T-helper 1 cell (primary cell): ENCODE measurements around the gene GPC4.
"Not testable (repeated sequence)": the region's sequence is repeated elsewhere in the genome, so short reads cannot be mapped to it uniquely, and the experiment has no call there.

Source experiments
- DNase-seq, 5 donors: peaks; one replicate each; pipeline ENCODE4 v3.0.0-alpha.2; 2012 to 2020

GPC4 gene

DNA sequence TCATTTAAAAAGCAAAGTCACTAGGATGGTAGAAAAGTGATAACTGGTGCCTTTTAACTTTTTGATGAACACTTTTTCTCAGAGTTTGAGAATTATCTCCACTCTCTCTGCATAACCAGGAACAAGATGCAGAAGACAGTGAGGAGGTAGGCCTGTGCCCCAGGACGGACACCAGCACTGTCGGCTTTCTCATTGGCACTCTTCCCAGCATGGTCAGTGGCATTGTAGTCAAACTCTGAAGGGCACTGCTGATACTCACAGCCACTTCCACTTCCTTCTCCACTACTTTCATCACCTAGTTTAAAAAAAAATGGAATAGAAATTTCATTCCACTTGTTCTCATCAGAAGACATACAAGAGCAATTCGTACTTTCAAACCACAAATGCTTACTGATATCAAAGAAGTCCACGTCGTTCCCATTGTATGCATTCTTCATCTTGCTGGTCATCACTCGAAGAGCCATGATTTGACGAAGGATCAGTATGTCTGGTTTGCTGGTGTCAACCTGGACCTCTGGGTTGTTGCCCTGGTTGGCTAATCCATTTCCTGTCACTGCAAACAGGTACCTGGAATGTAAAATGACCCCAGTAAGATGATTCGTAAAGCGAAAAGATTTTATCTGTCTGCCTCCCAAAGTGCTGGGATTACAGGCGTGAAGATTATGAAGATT lies 112.4 kb downstream of the GPC4 start:
- DNase-seq, result no peak

DNA sequence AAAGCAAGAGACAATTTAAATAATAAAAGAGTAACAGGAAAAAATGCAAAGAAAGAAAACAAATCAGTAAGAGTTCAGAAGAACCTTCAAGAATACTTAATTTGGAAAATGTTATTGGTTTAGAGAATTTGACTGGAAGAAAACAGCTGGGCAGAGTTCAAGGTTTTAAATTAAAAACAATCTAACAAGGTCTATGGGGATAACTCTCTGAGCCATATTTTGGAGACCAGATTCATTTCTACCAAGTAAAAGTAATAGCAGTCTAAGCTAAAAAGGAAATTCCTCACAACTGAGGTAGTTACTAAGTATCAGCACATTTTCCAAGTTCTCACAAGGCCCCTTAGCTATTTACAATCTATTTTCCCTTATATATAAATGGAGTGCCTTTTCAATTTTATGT lies 114.7 kb downstream of the GPC4 start:
- DNase-seq, result no peak

DNA sequence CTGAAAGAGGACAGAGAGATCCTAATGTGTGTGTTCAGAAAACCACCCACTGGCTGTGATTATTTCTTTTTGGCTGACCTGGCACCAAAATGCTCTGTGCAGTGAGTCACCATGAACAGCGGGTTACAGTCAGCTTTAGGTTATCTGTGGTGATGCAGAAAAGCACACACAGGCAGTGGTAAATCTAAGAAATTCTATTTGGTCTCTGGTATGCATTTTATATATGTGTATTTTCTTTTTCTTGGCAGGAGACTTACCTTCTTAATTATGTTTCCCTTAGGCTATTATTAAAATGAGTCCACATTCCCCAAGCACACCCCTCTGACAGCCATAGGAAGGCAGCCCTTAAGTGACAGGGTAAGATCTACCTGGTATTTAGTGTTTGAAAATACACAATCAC lies 118.0 kb downstream of the GPC4 start:
- no peak for DNase-seq

DNA sequence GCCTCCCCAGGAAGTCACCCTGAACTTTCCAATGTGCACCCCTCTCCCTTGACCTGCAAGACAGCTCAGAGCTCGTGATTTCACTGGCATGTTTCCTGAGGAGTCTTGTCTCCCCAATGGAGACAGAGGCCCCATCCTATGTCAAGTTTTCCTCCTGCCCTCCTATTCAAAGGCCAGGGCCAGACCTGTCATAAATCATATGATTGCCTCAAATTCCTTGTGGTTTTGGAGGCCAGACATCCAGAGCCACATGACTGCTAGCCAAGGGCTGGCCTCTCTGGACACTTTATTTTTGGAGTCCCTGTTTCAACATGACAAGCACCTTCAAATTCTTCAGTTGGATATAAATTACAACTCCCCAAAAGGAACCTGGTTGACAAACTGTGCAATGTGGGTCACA lies 121.2 kb downstream of the GPC4 start:
- no peak for DNase-seq

DNA sequence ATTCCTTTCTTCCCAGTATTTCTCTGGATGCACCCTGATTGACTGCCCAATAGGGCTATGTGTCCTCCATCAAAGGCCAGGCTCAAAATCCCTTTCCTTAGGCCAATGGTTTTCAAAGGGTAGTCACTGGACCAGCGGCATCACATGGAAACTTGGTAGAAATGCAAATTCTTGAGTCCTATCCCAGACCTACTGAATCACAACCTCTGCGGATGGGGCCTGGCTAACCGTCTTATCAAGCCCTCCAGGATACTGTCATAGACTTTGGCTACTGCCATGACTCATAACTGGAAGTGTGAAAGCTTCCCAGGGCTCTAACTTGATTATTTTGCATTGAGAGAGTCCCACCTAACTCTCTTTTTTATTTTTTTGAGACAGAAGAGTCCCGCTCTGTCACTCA lies 125.2 kb downstream of the GPC4 start:
- no peak for DNase-seq

DNA sequence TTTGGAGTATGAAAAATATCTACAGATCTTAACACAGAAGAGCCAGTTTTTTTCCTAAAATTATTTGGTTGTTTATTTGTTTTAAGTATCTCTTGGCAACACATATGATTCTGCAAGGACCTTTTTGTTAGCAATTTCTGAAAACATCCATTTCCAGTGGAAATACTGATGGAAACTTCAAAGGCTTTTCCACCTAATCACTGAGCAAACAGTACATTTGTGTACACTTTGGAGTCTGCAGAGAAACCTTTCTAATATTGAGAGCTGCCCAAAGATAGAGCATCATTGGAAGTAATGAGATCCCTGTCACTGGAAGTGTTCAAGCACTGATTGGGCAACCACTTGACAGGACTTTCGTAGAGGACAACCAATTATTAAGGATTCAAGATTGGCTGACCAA lies 127.4 kb downstream of the GPC4 start:
- DNase-seq, result no peak

DNA sequence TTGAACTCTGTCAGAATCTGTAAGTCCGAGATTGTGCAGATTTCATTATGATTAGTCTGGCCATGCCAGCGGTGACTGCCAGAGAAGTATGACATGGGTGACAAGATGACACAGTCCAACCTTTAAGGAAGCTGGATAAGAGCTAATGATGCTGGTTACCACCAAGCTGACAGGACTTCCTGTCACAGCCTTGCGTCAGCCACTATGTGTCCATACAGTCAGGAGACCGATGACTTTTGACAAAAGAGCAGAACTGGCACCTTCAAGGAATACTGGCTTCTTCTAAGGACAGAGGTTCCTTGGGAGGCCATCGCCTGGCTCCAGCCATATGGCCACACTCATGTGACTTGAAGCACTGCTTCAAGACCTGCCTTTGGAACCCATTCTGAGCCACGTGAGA lies 129.9 kb downstream of the GPC4 start:
- DNase-seq, result no peak

DNA sequence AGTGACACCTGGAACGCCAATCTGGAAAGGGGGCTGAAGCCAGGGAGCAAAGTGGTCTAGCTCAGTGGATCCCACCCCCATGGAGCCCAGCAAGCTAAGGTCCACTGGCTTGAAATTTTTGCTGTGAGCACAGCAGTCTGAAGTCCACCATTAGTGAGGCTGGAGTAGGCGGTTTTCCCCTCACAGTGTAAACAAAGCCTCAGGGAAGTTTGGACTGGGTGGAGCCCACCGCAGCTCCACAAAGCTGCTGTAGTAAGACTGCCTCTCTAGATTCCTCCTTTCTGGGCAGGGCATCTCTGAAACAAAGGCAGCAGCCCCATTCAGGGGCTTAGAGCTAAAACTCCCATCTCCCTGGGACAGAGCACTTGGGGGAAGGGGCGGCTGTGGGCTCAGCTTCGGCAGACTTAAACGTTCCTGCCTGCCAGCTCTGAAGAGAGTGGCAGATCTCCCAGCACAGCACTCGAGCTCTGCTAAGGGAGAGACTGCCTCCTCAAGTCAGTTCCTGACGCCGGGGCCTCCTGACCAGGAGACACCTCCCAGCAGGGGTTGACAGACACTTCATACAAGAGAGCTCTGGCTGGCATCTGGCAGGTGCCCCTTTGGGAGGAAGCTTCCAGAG lies 136.1 kb downstream of the GPC4 start:
- not testable (repeated sequence) for DNase-seq

DNA sequence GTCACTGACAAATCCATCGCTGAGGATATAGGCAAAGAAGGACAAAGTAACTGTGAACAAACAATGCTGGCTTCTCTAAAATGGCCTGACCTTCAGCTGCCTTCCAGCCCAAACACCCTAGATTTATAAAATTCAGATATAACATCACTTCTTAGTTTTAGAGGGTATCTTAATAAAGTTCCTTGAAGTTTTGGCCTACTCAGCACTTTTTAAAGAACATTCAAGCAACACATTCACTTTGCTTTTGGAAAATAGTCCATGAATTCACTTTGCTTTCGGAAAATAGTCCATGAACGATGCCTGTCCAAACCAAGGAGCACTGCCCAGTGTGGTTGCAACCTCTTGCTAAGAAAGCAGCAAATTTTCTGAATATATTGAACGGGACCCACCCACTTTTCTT lies 142.1 kb downstream of the GPC4 start:
- no peak for DNase-seq

DNA sequence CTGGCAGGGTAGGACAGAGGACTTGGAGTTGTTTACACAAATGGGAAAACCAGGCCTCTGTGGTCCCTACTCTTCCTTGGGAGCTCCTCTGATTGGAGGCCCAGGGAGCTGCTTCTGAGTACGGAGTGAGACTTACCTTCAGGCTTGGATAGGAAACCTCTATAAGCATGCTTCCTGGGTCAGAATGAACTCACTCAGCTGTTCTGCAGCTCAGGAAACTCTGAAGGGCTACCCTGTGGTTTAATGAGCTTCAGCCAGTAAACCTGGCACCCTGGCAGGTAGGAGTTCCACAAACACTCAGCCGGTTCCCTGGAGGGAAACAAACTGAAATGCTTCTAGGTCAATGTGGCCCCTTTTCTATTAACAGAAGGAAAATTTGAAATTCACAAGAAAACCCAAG lies 146.1 kb downstream of the GPC4 start:
- no peak for DNase-seq

DNA sequence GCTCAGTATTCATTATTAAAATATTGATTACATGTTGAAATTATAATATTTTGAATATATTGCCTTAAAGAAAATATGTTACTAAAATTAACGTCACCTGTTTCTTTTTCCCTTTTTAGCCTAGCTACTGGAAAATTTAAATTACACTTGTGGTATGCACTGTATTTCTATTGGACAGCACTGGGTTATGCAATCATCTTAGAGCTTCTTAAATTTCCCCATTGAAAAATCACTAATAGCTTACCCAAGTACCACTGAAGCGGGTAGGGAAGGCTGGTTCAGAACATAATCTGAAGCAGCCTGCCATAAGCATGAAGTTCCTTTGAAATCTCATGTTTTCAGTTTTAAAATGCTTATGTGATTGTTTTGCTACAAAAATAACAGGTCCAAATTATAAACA lies 147.7 kb downstream of the GPC4 start:
- no peak for DNase-seq

DNA sequence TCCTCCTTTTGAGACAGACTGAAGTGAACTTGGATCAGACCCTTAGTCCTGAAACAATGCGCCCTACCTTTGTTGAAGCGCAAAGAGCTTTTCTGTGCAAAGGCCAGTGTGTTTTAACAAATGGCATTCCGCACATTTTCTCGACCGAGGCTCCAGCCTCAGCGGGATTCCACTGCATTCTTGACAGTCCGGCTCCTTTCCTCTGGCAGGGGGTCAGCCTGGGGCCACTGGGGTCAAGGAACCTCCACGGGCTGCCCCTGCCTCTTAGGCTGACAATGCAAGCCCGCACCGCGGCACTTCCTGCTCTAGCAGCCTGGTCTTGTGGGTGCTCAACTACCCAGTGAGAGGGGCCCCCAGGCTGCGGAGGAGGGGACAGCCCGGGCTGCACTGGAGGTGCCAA lies 150.0 kb downstream of the GPC4 start:
- DNase-seq, result no peak

DNA sequence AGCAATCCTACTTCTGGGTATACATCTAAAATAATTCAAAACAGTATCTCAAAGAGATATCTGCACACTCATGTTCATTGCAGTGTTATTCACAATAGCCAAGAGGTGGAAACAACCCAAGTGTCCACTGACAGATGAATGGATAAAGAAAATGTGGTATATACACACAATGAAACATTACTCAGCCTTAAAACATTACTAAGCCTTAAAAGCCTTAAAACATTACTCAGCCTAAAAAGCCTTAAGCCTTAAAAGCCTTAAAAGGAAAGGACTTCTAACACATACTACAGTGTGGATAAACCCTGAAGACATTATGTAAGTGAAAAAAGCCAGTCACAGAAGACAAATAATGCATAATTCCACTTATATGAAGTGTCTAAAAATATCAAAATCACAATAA lies 156.8 kb downstream of the GPC4 start:
- no peak for DNase-seq

DNA sequence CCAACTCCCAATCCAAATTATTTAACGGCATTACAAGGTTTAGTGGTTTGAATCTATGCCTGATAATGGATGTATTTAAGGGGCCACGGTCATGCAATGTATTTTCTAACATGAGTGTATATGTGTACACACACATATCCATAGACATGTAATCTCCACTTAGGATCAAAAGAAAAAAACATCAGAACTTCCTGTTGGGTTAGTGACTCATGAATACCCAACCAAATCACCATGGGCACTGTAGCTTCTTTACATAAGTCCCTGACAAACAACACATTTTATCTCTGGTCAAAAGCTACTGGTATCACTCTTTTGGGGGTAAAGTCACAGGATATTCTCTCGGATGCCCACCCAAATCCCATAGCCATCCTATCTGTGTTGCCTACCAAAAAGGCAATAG lies 160.6 kb downstream of the GPC4 start:
- no peak for DNase-seq

DNA sequence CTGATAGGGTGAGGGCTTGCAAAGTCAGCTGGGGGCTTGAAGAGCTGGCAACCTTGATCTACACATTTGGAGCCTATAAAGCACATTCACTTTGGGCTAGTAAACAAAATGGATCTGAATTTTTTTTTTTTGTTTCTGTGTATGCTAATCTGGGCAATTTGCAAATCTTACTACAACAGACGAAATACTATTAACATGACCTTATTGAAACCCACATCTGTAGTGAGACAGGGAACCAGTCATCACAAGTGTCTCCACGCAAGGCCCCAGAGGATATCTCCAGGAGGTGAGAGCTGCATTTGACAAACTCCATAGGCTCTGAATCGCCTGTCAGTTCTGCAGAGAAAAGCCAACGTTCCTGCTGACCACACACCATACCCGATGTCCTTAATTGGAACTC lies 164.1 kb downstream of the GPC4 start:
- no peak for DNase-seq

DNA sequence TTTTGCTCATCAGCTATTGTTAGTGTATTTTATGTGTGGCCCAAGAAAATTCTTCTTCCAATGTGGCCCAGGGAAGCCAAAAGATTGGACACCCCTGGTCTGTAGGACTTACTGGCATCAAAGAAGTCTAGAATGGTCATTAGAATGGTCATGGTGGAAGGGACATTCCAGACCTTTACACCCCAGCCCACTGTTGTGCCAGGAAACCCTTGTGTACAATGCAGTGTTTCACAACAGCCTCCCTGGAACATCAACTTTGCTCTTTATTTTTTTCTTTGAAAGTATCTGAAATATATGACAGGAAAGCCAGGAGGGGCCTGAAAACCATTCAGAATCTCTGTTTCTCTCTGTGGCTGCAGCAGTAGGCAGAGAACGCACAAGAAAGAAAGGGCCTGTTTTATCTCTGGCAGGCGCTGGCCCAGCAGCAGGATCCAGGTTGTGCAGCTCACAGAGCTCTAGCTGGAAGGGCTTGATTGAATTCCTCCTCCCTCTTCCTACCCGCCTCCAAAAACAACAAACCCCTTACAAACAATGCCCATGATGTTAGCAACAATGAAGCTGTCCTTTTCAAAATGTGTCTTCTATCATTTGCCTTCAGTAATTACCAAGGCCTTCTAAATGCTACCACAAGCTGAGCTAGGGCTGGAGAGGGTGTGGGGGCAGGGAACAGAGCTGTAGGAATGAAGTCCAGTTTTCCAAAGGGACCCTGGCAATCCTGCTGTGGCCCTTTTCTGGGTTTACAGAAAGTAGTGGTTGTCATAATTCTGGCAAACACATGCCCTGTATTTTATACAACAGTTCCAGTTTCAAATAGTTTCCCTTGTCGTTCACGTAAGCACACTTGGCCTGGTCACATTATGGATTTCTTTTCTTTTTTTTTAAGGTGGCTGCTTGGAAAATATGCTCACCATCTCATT lies 164.8 kb downstream of the GPC4 start:
- no peak for DNase-seq
